Fibroblast of the aortic adventitia (primary cell): Measurements from ENCODE around the gene CCDC14. TPM values are rescaled to one million over a fixed set of nuclear protein-coding genes. Genes with fewer than 3 reads are reported as not detected.
"Not testable (repeated sequence)": the region's sequence is repeated elsewhere in the genome, so short reads cannot be mapped to it uniquely, and the experiment has no call there.

ENCODE experiments used
- DNase-seq: peaks from one replicate; pipeline ENCODE4 v3.0.0-alpha.2; 2010; ENCODE audit warnings: low read depth
- H3K4me3 ChIP-seq: 2 replicates; pipeline ENCODE4 v1.5.1; 2011; ENCODE audit warnings: low read depth, mild to moderate bottlenecking, control low read depth, low read length, moderate library complexity
- total RNA-seq: library from RNA; depleted of rRNA; stranded (reverse); fragments of >200 nt; gene quantifications from 2 replicates; pipeline ENCODE4 v1.2.3, GENCODE V29; 2012; ENCODE audit warnings: low replicate concordance
- TF ChIP-seq, protein P1 (sequence below): IDR thresholded peaks from 2 replicates; pipeline ENCODE4 v1.5.1; 2011; ENCODE audit warnings: mild to moderate bottlenecking, low read length, control low read depth, inconsistent platforms; ENCODE audit not compliant: insufficient read depth

The CCDC14 gene
- total RNA-seq, 1 donor, result 46.0 TPM

DNA sequence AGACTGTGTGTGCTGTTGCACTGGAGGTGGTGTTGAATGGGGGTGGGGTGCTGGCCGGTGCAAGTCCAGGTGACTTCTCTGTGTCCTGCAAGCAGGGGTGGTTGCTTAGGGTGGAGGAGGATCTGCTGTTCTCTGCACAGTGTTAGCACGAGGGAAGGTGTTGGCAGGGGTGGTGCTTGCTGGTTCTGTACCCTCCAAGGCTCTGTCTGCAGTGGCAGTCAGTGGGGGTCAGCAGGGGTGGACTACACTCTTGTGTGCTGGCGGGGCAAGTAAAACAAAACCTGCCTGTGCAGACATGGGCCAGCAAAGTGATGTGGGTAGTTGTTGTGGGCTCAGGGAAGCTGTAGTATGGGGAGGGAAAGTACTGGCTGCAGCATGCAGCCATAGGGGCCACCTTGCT lies 25.4 kb upstream of the CCDC14 start:
- no peak for DNase-seq
- TF ChIP-seq, protein P1, sequence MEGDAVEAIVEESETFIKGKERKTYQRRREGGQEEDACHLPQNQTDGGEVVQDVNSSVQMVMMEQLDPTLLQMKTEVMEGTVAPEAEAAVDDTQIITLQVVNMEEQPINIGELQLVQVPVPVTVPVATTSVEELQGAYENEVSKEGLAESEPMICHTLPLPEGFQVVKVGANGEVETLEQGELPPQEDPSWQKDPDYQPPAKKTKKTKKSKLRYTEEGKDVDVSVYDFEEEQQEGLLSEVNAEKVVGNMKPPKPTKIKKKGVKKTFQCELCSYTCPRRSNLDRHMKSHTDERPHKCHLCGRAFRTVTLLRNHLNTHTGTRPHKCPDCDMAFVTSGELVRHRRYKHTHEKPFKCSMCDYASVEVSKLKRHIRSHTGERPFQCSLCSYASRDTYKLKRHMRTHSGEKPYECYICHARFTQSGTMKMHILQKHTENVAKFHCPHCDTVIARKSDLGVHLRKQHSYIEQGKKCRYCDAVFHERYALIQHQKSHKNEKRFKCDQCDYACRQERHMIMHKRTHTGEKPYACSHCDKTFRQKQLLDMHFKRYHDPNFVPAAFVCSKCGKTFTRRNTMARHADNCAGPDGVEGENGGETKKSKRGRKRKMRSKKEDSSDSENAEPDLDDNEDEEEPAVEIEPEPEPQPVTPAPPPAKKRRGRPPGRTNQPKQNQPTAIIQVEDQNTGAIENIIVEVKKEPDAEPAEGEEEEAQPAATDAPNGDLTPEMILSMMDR, result no peak
- no peak overlapping the region for H3K4me3 ChIP-seq

DNA sequence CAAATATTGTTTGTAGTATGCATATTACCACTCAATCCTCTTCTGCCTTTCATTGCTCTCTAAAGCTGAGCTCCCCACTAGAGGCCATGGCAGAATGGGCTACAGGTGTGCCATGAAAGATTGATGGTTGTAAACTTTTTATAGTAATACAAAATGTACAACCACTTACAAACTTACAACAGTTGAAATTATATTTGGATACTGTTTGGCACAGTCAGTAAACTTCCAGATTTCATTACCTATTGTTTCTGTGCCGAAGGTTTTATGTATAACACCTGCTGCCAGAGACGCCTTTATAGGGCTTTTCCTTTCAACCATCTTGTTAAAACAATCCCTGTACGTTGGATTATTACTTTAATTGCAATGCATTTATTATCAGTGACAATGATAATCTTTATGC lies 23.9 kb upstream of the CCDC14 start:
- H3K4me3 ChIP-seq, result no peak overlapping the region
- TF ChIP-seq, protein P1, result no peak
- no peak for DNase-seq

DNA sequence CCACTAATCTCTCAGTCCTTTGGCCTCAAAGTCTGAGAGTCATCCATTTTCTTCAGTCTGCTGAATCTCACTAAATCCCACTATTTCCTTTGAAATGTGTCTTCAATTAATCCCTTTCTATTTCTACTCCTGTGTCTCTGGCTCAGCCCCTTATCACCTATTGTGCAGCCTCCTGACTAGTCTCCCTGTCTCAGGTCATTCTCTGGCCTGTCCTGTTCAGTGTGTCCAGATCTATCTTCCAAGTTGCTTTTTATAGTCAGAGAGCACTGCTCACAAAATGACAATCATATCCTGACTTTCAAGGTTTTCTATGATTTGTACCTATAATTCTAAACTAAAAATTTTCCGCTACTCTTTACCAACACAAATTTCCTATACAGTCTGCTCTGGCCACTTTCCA lies 23.3 kb upstream of the CCDC14 start:
- TF ChIP-seq, protein P1, result no peak
- no peak for DNase-seq
- H3K4me3 ChIP-seq, result no peak overlapping the region

DNA sequence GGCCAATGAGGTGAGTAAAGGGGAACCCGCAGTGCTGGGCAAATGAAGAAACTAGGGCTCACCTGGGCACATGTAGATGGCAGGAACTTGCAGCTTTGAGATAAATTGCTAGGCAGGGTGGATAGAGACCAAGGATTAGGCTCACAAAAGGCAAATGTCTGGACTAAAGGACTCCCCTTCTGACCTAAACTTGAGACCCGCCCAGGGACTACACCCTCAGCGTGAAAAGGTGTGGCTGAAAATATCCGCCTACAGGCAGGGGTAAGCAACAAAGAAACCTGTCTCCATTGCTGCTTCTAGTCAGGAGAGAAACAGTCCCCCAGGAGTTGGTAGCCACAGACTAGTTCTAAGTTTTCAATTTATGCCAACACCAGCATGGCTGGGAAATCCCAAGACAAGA lies 20.3 kb upstream of the CCDC14 start:
- DNase-seq, H3K4me3 ChIP-seq: not testable (repeated sequence)

DNA sequence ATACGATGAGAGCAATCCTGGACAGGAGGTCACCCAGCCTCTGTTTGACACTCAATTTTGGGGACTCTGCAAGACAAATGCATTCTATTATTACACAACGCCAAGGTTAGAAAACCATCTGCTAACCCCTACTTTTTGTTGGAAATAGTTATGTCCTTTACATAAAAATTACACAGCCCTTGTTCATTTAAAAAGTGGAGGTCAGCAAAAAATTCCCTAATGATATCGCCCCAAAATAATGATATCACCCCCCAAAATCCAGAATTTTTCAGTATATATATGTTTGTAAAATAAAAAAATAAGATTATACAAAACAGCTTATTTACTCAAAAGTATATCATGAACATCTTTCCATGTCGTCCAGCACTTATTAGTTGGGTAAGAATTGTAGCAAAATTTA lies 19.5 kb upstream of the CCDC14 start:
- DNase-seq, result no peak
- no peak overlapping the region for H3K4me3 ChIP-seq

DNA sequence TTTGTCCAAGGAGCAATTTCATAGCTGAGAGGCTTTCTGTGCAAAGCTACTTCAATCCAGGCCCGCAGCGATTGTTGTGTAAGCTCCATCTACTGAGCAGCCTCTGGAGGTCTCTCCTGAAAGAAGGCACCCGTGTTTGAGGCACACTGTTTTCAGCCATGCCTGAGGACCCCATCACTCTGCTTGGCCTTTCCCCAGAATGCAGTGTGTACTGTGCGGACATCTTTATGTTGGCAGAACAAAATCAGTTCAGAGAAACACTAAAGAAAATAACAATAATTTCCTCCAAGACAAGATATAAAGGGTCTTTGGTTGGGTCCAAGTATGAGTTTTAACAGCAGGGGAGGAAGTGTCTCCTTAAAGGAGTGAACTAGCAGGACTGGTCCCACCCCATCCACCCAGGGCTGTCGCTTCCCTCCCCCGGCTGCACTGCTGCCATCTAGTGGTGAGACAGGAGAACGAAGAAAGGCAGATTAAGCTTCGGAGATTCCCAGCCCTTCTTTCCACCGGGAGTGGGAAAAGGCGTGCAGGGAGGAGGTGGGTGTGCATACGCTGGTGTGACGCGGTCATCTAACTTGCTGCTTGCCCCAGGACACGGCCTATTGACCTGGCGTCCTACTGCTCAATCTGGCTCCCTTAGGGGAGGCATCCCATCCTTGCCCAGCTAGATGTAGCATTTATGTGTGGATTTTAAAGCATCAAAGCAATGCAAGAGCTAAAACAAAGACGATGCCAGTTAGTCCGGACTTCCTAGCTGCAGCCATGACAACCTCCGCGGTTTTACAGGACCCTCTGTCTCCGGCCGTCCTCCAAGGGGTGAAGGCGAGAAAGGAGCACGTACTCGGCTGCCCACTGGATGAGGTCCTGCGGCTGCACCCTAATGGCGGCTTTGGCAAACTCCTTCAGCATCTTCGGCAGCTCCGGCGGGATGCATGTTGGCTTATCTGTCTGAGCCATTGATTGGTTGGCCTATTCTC lies 18.8 kb upstream of the CCDC14 start:
- peak overlapping the region; percentile 62 for H3K4me3 ChIP-seq
- TF ChIP-seq, protein P1, result peak; percentile 66
- DNase-seq, result peak; percentile 54

More for the DNA sequence above, 19.5 kb upstream of the CCDC14 start:
- TF ChIP-seq, protein P1, result no peak

DNA sequence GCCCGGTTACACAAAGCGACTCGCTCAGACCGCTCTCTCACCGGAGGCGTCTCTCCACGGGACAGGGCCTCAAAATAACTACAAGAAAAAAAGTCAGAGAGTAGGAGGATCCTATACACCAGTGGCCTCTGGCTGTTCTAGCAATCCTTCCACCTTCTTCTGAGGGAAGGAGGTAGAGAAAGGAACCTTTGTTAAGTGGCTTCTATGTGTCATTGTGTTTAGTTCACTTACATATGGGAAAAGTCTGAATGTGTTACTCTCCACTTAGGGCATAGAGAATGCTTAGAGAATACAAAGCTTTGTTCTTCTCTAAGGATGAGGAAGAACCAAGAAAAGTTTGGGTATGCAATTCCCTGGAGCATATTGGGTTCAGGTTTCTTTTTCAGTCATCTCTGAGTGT lies 15.9 kb upstream of the CCDC14 start:
- H3K4me3 ChIP-seq, DNase-seq: not testable (repeated sequence)

DNA sequence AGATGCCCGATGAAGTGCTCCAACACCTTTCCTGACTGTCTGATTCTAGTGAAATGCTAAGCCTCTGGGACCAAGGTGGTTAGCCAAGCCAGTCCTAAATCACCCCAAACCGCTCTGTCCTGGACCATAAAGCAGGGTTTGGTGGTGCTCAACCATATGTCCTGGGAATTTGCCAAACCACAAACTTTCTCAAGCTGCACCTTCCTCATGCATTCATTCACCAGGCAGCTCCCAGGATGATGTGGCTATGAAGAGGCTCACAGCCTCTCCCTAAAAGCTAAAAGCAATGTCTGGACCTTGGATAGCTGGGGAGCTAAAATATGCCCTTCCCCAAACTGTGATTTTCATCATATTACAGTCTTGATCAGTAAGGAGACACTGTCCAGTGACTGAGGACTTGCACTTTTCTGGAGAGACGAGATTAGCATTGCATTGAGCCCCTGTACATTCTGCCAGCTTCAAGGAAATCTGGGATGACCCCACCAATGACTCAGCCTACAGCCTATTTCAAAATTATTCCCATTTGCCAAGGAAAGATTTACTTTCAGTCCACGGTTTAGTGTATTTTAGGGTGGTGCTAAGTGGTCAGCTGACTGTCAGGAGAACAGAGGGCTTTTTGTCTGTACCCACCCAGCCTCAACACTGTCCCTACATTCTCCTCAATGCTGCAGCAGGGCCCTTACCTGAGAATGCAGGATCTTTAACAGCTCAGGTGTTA lies 15.3 kb upstream of the CCDC14 start:
- peak; percentile 62 for DNase-seq
- H3K4me3 ChIP-seq, result not testable (repeated sequence)

DNA sequence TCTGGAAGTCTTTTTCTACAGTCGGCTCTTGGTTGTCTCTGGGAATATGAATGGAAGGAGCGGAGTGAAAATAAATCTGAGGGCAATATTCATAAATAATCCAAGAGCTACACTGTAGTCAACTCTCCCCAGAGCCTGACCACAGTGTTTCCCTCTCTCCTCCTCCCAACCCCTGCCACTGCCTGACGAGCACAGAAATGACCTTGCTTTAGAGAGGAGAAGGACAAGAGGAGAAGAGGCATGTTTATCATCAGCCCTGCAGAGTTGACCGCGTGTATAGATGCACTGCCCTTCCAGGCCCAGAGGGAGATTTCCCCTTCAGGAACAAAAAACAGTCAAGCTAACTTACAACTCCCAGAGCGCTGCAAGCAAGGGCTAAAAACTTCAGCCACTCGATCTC lies 14.0 kb upstream of the CCDC14 start:
- DNase-seq, H3K4me3 ChIP-seq: not testable (repeated sequence)
